Mammary epithelial cell (primary cell): Measurements from ENCODE around the gene POU2F1.

Experiments
- CTCF ChIP-seq, 2 donors: IDR thresholded peaks in 1 of 2; conservative IDR thresholded peaks in 1 of 2; 2 replicates each; pipeline ENCODE4 v1.5.1; 2011 to 2012; ENCODE audit warnings: inconsistent platforms in 2 of 2, low read length in 2 of 2, mild to moderate bottlenecking in 2 of 2, control low read depth in 1 of 2, low read depth in 1 of 2; ENCODE audit not compliant: insufficient read depth in 1 of 2; ENCODE audit errors: extremely low read depth in 1 of 2
- EZH2 ChIP-seq: IDR thresholded peaks from 2 replicates; pipeline ENCODE4 v1.6.1; 2012; ENCODE audit warnings: low read length, inconsistent platforms, borderline replicate concordance

GRCh38 chr1:167467126-167467710 is 246.5 kb downstream of the POU2F1 start:
- TF ChIP-seq CTCF (conservative IDR thresholded peaks at IDR 0.05 in 1 of 2, IDR thresholded peaks at IDR 0.05 in 1 of 2; ENCODE audit: extremely low read depth in 1 of 2, insufficient read depth in 1 of 2, low read depth in 1 of 2, low read length in 2 of 2) (no peak), EZH2 (no peak)
